Stomach smooth muscle (tissue), 2 donors: ENCODE data around the gene LDAH.

ENCODE experiments used
- H3K27ac ChIP-seq: one replicate; pipeline ENCODE4 v1.7.0; 2013; ENCODE audit warnings: mild to moderate bottlenecking, low read length, inconsistent platforms
- H3K27me3 ChIP-seq, 2 donors: one replicate each; pipeline ENCODE4 v1.7.0; 2013; ENCODE audit warnings: low read length in 2 of 2; ENCODE audit not compliant: insufficient read depth in 2 of 2, control insufficient read depth in 1 of 2
- H3K36me3 ChIP-seq, 2 donors: one replicate each; pipeline ENCODE4 v1.7.0; 2013; ENCODE audit warnings: low read length in 2 of 2; ENCODE audit not compliant: control insufficient read depth in 2 of 2, insufficient read depth in 2 of 2
- H3K4me1 ChIP-seq: one replicate; pipeline ENCODE4 v1.7.0; 2013; ENCODE audit warnings: low read length; ENCODE audit not compliant: control insufficient read depth, insufficient read depth
- H3K4me3 ChIP-seq, 2 donors: one replicate each; pipeline ENCODE4 v1.7.0; 2013; ENCODE audit warnings: low read length in 2 of 2
- H3K9ac ChIP-seq, 2 donors: one replicate each; pipeline ENCODE4 v1.7.0; 2013; ENCODE audit warnings: low read length in 2 of 2, mild to moderate bottlenecking in 1 of 2
- H3K9me3 ChIP-seq, 2 donors: one replicate each; pipeline ENCODE4 v1.7.0; 2013; ENCODE audit warnings: low read length in 2 of 2; ENCODE audit not compliant: control insufficient read depth in 2 of 2
- donor health status: healthy.
- donor health status: Pancreatic carcinoma.

The LDAH gene

GRCh38 chr2:20832606-20833005, 9.7 kb upstream of the LDAH start:
- no peak overlapping the region for H3K4me3 ChIP-seq
- H3K27ac ChIP-seq = no peak overlapping the region
- no peaks in the 10 kb centered on the region for H3K4me1 ChIP-seq
- H3K27me3 ChIP-seq = peaks cover 3 to 6% of the 10 kb centered on the region in 2 donors
- H3K9ac ChIP-seq = no peak overlapping the region
- no peaks in the 10 kb centered on the region for H3K9me3 ChIP-seq
- no peaks in the 10 kb centered on the region for H3K36me3 ChIP-seq

GRCh38 chr2:20829861-20830260, 7.0 kb upstream of the LDAH start:
- H3K4me3 ChIP-seq = no peak overlapping the region
- H3K9me3 ChIP-seq = no peaks in the 10 kb centered on the region

GRCh38 chr2:20823917-20824316, 1.0 kb upstream of the LDAH start:
- H3K27ac ChIP-seq = no peak overlapping the region

More at GRCh38 chr2:20829861-20830260, 7.0 kb upstream of the LDAH start:
- Histone ChIP-seq H3K27me3 (peaks cover 3 to 4% of the 10 kb centered on the region in 2 donors), H3K36me3 (no peaks in the 10 kb centered on the region), H3K4me1 (no peaks in the 10 kb centered on the region), H3K9ac (no peak overlapping the region), H3K27ac (no peak overlapping the region)

GRCh38 chr2:20818820-20819219, 4.1 kb downstream of the LDAH start:
- Histone ChIP-seq H3K27ac (no peak overlapping the region), H3K36me3 (no peaks in the 10 kb centered on the region), H3K4me1 (no peaks in the 10 kb centered on the region), H3K27me3 (no peaks in the 10 kb centered on the region), H3K9ac (no peak overlapping the region), H3K9me3 (no peaks in the 10 kb centered on the region), H3K4me3 (no peak overlapping the region)

More at GRCh38 chr2:20823917-20824316, 1.0 kb upstream of the LDAH start:
- Histone ChIP-seq H3K9me3 (no peaks in the 10 kb centered on the region), H3K9ac (no peak overlapping the region), H3K36me3 (no peaks in the 10 kb centered on the region), H3K27me3 (no peaks in the 10 kb centered on the region), H3K4me3 (no peak overlapping the region), H3K4me1 (no peaks in the 10 kb centered on the region)

GRCh38 chr2:20815216-20815615, 7.7 kb downstream of the LDAH start:
- no peak overlapping the region for H3K27ac ChIP-seq
- H3K9me3 ChIP-seq = no peaks in the 10 kb centered on the region
- H3K27me3 ChIP-seq = no peaks in the 10 kb centered on the region
- no peaks in the 10 kb centered on the region for H3K4me1 ChIP-seq
- H3K4me3 ChIP-seq = no peak overlapping the region
- H3K9ac ChIP-seq = no peak overlapping the region
- H3K36me3 ChIP-seq = no peaks in the 10 kb centered on the region

GRCh38 chr2:20812779-20813178, 10.1 kb downstream of the LDAH start:
- Histone ChIP-seq H3K36me3 (no peaks in the 10 kb centered on the region), H3K9ac (no peak overlapping the region), H3K9me3 (no peaks in the 10 kb centered on the region), H3K4me3 (no peak overlapping the region), H3K27ac (no peak overlapping the region), H3K4me1 (no peaks in the 10 kb centered on the region), H3K27me3 (no peaks in the 10 kb centered on the region)

- Histone ChIP-seq H3K36me3 (no peaks in the 10 kb centered on the region), H3K27me3 (no peaks in the 10 kb centered on the region), H3K4me1 (no peaks in the 10 kb centered on the region), H3K4me3 (no peak overlapping the region), H3K27ac (no peak overlapping the region), H3K9me3 (no peaks in the 10 kb centered on the region), H3K9ac (no peak overlapping the region)
Measured at GRCh38 chr2:20806286-20806685, 16.6 kb downstream of the LDAH start.

GRCh38 chr2:20803974-20804373, 18.9 kb downstream of the LDAH start:
- H3K9ac ChIP-seq = no peak overlapping the region
- H3K4me3 ChIP-seq = no peak overlapping the region
- no peak overlapping the region for H3K27ac ChIP-seq
- H3K27me3 ChIP-seq = no peaks in the 10 kb centered on the region
- no peaks in the 10 kb centered on the region for H3K9me3 ChIP-seq
- no peaks in the 10 kb centered on the region for H3K36me3 ChIP-seq
- H3K4me1 ChIP-seq = no peaks in the 10 kb centered on the region

GRCh38 chr2:20803226-20803682, 19.6 kb downstream of the LDAH start:
- H3K4me1 ChIP-seq = no peaks in the 10 kb centered on the region
- H3K9me3 ChIP-seq = no peaks in the 10 kb centered on the region
- H3K27ac ChIP-seq = no peak overlapping the region
- H3K27me3 ChIP-seq = no peaks in the 10 kb centered on the region
- H3K4me3 ChIP-seq = no peak overlapping the region
- H3K36me3 ChIP-seq = no peaks in the 10 kb centered on the region
- H3K9ac ChIP-seq = no peak overlapping the region

GRCh38 chr2:20797096-20797495, 25.8 kb downstream of the LDAH start:
- no peak overlapping the region for H3K9ac ChIP-seq
- no peaks in the 10 kb centered on the region for H3K27me3 ChIP-seq
- H3K9me3 ChIP-seq = no peaks in the 10 kb centered on the region
- H3K4me3 ChIP-seq = no peak overlapping the region
- H3K36me3 ChIP-seq = no peaks in the 10 kb centered on the region
- H3K4me1 ChIP-seq = no peaks in the 10 kb centered on the region
- H3K27ac ChIP-seq = no peak overlapping the region

GRCh38 chr2:20796374-20796791, 26.5 kb downstream of the LDAH start:
- Histone ChIP-seq H3K36me3 (no peaks in the 10 kb centered on the region), H3K4me3 (no peak overlapping the region), H3K9me3 (no peaks in the 10 kb centered on the region), H3K4me1 (no peaks in the 10 kb centered on the region), H3K9ac (no peak overlapping the region), H3K27ac (no peak overlapping the region), H3K27me3 (no peaks in the 10 kb centered on the region)
